Tibial artery (tissue), 4 donors: ENCODE results near the gene NADK2.

Experiments used
- DNase-seq, 2 donors: peaks; one replicate each; pipeline ENCODE4 v3.0.0-alpha.2; 2019
- H3K27ac ChIP-seq, 2 donors: fragments of 200-600 bp; sonication (generic) in 1 of 2; 1 replicate in 1 of 2; 2 replicates in 1 of 2; pipeline ENCODE4 v1.5.1; 2018 to 2019; ENCODE audit warnings: mild to moderate bottlenecking in 1 of 2
- H3K27me3 ChIP-seq, 2 donors: fragments of 200-600 bp; sonication (generic) in 1 of 2; one replicate each; pipeline versions ENCODE4 v1.5.1 to v1.6.0; 2016 to 2019
- H3K36me3 ChIP-seq, 3 donors: fragments of 200-600 bp; sonication (generic) in 2 of 3; one replicate each; pipeline ENCODE4 v1.5.1; 2016 to 2019; ENCODE audit warnings: mild to moderate bottlenecking in 2 of 3
- H3K4me1 ChIP-seq, 4 donors: fragments of 200-600 bp; sonication (generic) in 2 of 4; 1 replicate in 3 of 4; 2 replicates in 1 of 4; pipeline ENCODE4 v1.5.1; 2016 to 2019
- H3K4me3 ChIP-seq, 2 donors: fragments of 200-600 bp; sonication (generic) in 1 of 2; 1 replicate in 1 of 2; 2 replicates in 1 of 2; pipeline ENCODE4 v1.5.1; 2018 to 2019; ENCODE audit warnings: mild to moderate bottlenecking in 2 of 2
- H3K9me3 ChIP-seq, 3 donors: fragments of 200-600 bp; sonication (generic) in 1 of 3; one replicate each; pipeline ENCODE4 v1.5.1; 2016 to 2019
- CTCF ChIP-seq, 2 experiments: fragments of 200-600 bp in 1 of 2; fragments of 450-650 bp in 1 of 2; IDR thresholded peaks; one replicate each; pipeline ENCODE4 v1.5.1; 2017 to 2019; ENCODE audit warnings: antibody characterized with exemption in 2 of 2, mild to moderate bottlenecking in 1 of 2, moderate library complexity in 1 of 2
- intact Hi-C: fragments of 100-400 bp; cut with DNase I; formaldehyde crosslinking; loops from one replicate; pipeline ENCODE4 v1.15.0; 2023; ENCODE audit warnings: low total_unique reads

NADK2 gene

GRCh38 chr5:36244076-36244475 lies 2.4 kb upstream of the NADK2 start:
- Histone ChIP-seq H3K4me1 (peaks cover 0 to 23% (median 16%) of the 10 kb centered on the region in 4 donors), H3K9me3 (no peaks in the 10 kb centered on the region), H3K27ac (peak overlapping the region in 1 of 2 donors; percentile 28), H3K4me3 (no peak overlapping the region), H3K27me3 (no peaks in the 10 kb centered on the region), H3K36me3 (peaks cover 0 to 7% (median 5%) of the 10 kb centered on the region in 3 donors)
- intact Hi-C loops = loop anchor here (10.0 kb wide), 1 partner anchor 61 kb away; the partner anchor contains the start of gene RANBP3L
- no peak for TF ChIP-seq CTCF (IDR thresholded peaks at IDR 0.05)
- no peak for DNase-seq

GRCh38 chr5:36243653-36244052 lies 1.9 kb upstream of the NADK2 start:
- intact Hi-C loops = loop anchor here (10.0 kb wide), 1 partner anchor 61 kb away; the partner anchor contains the start of gene RANBP3L
- TF ChIP-seq CTCF (IDR thresholded peaks at IDR 0.05) = no peak
- H3K27ac ChIP-seq = peak overlapping the region; percentile 28 to 100

GRCh38 chr5:36242534-36243485 lies 1.1 kb upstream of the NADK2 start:
- no peak for TF ChIP-seq CTCF (IDR thresholded peaks at IDR 0.05)
- DNase-seq = no peak
- Histone ChIP-seq H3K4me1 (peaks cover 0 to 34% (median 21%) of the 10 kb centered on the region in 4 donors), H3K36me3 (peaks cover 0 to 7% (median 0%) of the 10 kb centered on the region in 3 donors), H3K27ac (peak overlapping the region; percentile 92 to 100), H3K27me3 (no peaks in the 10 kb centered on the region), H3K9me3 (no peaks in the 10 kb centered on the region), H3K4me3 (peak overlapping the region; percentile 69 to 99)
- intact Hi-C loops = loop anchor here (10.0 kb wide), 1 partner anchor 62 kb away; the partner anchor contains the start of gene RANBP3L

More at GRCh38 chr5:36243653-36244052, 1.9 kb upstream of the NADK2 start:
- H3K4me1 ChIP-seq = peaks cover 0 to 26% (median 20%) of the 10 kb centered on the region in 4 donors
- no peaks in the 10 kb centered on the region for H3K9me3 ChIP-seq
- no peak for DNase-seq
- H3K27me3 ChIP-seq = no peaks in the 10 kb centered on the region
- H3K4me3 ChIP-seq = no peak overlapping the region
- peaks cover 0 to 7% (median 2%) of the 10 kb centered on the region in 3 donors for H3K36me3 ChIP-seq

DNA sequence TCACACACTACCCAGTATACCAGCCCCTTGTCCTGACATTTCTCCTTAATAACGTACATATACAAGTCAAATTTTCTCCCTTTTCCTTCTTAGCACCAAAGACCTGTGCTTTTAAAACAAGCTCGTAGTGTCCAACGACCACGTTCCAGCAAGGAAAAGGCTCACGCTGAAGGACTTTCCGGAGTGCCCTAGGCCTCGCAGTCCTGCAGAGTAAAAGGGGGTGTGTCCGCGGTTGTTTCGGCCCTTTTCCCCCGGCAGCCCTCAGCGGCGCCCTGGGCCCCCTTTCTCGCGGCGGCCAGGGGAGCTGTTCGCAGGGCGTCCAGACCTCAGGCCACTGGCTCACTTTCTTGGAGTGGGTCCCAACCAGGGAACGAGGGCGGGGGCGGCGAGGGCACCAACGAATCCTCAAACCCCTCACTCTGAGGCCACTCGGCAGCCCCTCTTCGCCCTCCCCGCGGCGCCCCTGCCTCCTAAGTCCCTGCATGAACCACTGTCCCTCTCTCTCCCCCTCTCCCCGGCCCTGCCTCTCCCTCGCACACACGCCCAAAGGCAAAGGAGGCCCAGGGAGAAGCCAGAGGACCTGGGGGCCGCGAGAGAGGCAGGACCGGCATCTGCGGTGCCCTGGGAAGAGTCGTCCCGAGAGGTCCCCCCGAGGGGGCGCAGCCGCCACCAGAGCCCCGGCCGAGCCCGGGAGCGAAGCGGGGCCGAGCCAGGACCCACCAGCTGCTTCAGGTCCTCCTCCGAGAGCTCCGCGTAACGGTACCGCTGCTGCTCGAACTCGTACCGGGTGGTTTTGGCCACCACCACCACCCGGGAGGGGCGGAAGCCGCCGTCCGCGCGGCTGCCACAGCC lies 720 bp downstream of the NADK2 start:
- Histone ChIP-seq H3K27ac (peak overlapping the region; percentile 92 to 100), H3K36me3 (peaks cover 0 to under 1% (median 0%) of the 10 kb centered on the region in 3 donors), H3K4me1 (peaks cover 0 to 50% (median 25%) of the 10 kb centered on the region in 4 donors), H3K27me3 (no peaks in the 10 kb centered on the region), H3K4me3 (peak overlapping the region; percentile 69 to 99), H3K9me3 (no peaks in the 10 kb centered on the region)
- TF ChIP-seq CTCF (IDR thresholded peaks at IDR 0.05) = no peak
- peak; percentile 61 to 83 for DNase-seq
- intact Hi-C loops = loop anchor here (10.0 kb wide), 1 partner anchor 64 kb away; the partner anchor contains the start of gene RANBP3L
